ENCODE measurements around the gene DSTYK. TPM values are rescaled to one million over a fixed set of nuclear protein-coding genes. Genes with fewer than 3 reads are reported as not detected.

Gene DSTYK
- total RNA-seq, 4 donors from 2014 or later = 15.3 to 21.3 (median 17.7) TPM

- H3K4me3 ChIP-seq (ENCODE audit: low read depth, poor library complexity, severe bottlenecking) = no peak overlapping the region
- intact Hi-C loops (cut with DNase I; ENCODE audit: low total_unique reads) = no loop called here
- no peak for DNase-seq (ENCODE audit: low spot score in 2 of 2)
- no peak for TF ChIP-seq POLR2A (IDR thresholded peaks at IDR 0.05)
- TF ChIP-seq, protein P1, sequence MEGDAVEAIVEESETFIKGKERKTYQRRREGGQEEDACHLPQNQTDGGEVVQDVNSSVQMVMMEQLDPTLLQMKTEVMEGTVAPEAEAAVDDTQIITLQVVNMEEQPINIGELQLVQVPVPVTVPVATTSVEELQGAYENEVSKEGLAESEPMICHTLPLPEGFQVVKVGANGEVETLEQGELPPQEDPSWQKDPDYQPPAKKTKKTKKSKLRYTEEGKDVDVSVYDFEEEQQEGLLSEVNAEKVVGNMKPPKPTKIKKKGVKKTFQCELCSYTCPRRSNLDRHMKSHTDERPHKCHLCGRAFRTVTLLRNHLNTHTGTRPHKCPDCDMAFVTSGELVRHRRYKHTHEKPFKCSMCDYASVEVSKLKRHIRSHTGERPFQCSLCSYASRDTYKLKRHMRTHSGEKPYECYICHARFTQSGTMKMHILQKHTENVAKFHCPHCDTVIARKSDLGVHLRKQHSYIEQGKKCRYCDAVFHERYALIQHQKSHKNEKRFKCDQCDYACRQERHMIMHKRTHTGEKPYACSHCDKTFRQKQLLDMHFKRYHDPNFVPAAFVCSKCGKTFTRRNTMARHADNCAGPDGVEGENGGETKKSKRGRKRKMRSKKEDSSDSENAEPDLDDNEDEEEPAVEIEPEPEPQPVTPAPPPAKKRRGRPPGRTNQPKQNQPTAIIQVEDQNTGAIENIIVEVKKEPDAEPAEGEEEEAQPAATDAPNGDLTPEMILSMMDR (IDR thresholded peaks at IDR 0.05) = no peak
- 87 to 88% methylated on average over 4 of the region's 4 CpGs for WGBS, 2 donors
These were observed 103.0 kb downstream of the DSTYK start for GRCh38 chr1:205108464-205108863.

DNA sequence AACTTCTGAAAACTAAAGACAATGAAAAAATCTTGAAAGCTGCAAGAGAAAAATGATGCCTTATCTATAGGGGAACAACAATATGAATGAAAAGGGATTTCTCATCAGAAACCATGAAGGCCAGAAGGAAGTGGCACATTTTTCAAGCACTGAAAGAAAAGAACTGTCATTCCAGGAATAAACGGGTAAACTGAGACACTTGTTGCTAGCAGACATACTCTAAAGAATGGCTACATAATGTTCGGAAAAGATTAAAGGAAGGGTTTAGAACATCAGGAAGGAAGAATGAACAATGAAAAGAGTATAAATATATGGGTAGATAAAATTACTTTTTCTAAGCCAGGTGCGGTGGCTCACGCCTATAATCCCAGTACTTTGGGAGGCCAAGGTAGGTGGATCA lies 104.2 kb downstream of the DSTYK start:
- TF ChIP-seq POLR2A (IDR thresholded peaks at IDR 0.05) = no peak
- TF ChIP-seq, protein P1 (IDR thresholded peaks at IDR 0.05) = no peak
- H3K4me3 ChIP-seq (ENCODE audit: low read depth, poor library complexity, severe bottlenecking) = no peak overlapping the region
- 93 to 95% methylated on average over 4 of the region's 4 CpGs for WGBS, 2 donors
- intact Hi-C loops (cut with DNase I; ENCODE audit: low total_unique reads) = no loop called here
- no peak for DNase-seq (ENCODE audit: low spot score in 2 of 2)

GRCh38 chr1:205102404-205102803 lies 109.1 kb downstream of the DSTYK start:
- TF ChIP-seq, protein P1 (IDR thresholded peaks at IDR 0.05) = no peak
- TF ChIP-seq POLR2A (IDR thresholded peaks at IDR 0.05) = no peak
- DNase-seq (ENCODE audit: low spot score in 2 of 2) = no peak
- intact Hi-C loops (cut with DNase I; ENCODE audit: low total_unique reads) = no loop called here
- no peak overlapping the region for H3K4me3 ChIP-seq (ENCODE audit: low read depth, poor library complexity, severe bottlenecking)
- 97% methylated on average over 3 of the region's 3 CpGs for WGBS, 2 donors

DNA sequence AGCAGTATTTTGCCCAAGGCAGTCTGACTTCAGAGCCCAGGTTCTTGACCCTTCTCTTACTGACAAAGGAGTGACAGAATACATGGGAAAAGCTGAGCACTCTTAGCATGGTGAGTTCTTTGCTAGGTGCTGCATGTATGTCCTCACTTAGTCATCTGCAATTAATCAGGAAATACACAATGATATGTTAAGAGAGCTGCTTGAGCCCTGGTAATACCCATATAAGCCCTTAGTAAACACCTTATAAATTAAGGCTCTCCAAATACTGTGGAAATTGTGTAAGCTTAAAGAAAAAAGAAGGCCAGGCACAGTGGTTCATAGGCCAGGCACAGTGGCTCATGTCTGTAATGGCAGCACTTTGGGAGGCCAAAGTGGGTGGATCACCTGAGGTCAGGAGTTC lies 113.3 kb downstream of the DSTYK start:
- intact Hi-C loops (cut with DNase I; ENCODE audit: low total_unique reads) = no loop called here
- no peak for DNase-seq (ENCODE audit: low spot score in 2 of 2)
- TF ChIP-seq POLR2A (IDR thresholded peaks at IDR 0.05) = no peak
- TF ChIP-seq, protein P1 (IDR thresholded peaks at IDR 0.05) = no peak
- no peak overlapping the region for H3K4me3 ChIP-seq (ENCODE audit: low read depth, poor library complexity, severe bottlenecking)

DNA sequence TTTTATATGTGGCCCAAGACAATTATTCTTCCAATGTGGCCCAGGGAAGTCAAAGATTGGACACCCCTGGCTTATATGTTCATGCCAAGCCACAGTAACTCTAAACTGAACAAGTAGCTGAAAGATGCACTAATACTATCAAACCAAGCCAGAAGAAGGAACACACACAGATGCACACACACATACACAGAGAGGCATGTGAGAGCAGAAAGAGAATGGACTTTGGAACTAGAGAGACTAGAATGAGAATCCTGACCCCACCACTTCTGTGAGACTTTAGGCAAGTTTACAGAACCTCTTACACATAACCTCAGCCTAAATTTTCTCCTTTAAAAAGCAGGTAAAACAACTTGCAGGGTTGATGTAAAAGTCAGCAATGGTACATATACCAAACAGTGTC lies 116.1 kb downstream of the DSTYK start:
- H3K4me3 ChIP-seq (ENCODE audit: low read depth, poor library complexity, severe bottlenecking) = no peak overlapping the region
- TF ChIP-seq, protein P1 (IDR thresholded peaks at IDR 0.05) = no peak
- no peak for TF ChIP-seq POLR2A (IDR thresholded peaks at IDR 0.05)
- no peak for DNase-seq (ENCODE audit: low spot score in 2 of 2)
- intact Hi-C loops (cut with DNase I; ENCODE audit: low total_unique reads) = no loop called here

Other genes with a start within 250 kb of the DSTYK start
- gene CNTN2, start 168.5 kb downstream of the DSTYK start, total RNA-seq = 10 to 100 TPM in 1 of 4 donors, 1 to 10 TPM in 3; 2.7 to 18.3 (median 6.0) TPM
- 1 to 10 TPM; 2.3 to 2.8 (median 2.6) TPM for gene TMEM81, start 127.2 kb downstream of the DSTYK start, total RNA-seq
- 10 to 100 TPM; 16.2 to 35.8 (median 17.3) TPM for gene RBBP5, start 89.7 kb downstream of the DSTYK start, total RNA-seq
- gene TMCC2, start 16.2 kb upstream of the DSTYK start, total RNA-seq = 1 to 10 TPM; 2.2 to 4.2 (median 3.5) TPM
- 10 to 100 TPM; 31.9 to 39.2 (median 32.3) TPM for gene NUAK2, start 110.0 kb upstream of the DSTYK start, total RNA-seq
- under 1 TPM in 1 of 4 donors, not detected in 3; 0.30 TPM for gene KLHDC8A, start 145.2 kb upstream of the DSTYK start, total RNA-seq
- gene LEMD1, start 210.4 kb upstream of the DSTYK start, total RNA-seq = not detected
- under 1 TPM in 1 of 4 donors, not detected in 3; 0.26 TPM for gene BLACAT1, start 244.3 kb upstream of the DSTYK start, total RNA-seq